ENCODE data around the gene PGM5.

Gene PGM5

GRCh38 chr9:68492806-68493205, 136.4 kb downstream of the PGM5 start:
- peaks cover 18% of the 10 kb centered on the region for H3K27me3 Mint-ChIP-seq
- H3K27ac Mint-ChIP-seq = no peak overlapping the region
- no peaks in the 10 kb centered on the region for H3K36me3 Mint-ChIP-seq (ENCODE audit: low read depth)
- H3K4me1 Mint-ChIP-seq (ENCODE audit: low read depth) = no peaks in the 10 kb centered on the region
- no peaks in the 10 kb centered on the region for H3K9me3 Mint-ChIP-seq
- H3K4me3 Mint-ChIP-seq = no peak overlapping the region

GRCh38 chr9:68493541-68493940, 137.1 kb downstream of the PGM5 start:
- peaks cover 18% of the 10 kb centered on the region for H3K27me3 Mint-ChIP-seq
- no peaks in the 10 kb centered on the region for H3K4me1 Mint-ChIP-seq (ENCODE audit: low read depth)
- no peaks in the 10 kb centered on the region for H3K36me3 Mint-ChIP-seq (ENCODE audit: low read depth)
- H3K9me3 Mint-ChIP-seq = no peaks in the 10 kb centered on the region
- H3K4me3 Mint-ChIP-seq = no peak overlapping the region
- no peak overlapping the region for H3K27ac Mint-ChIP-seq

- no peak overlapping the region for H3K4me3 Mint-ChIP-seq
- no peak overlapping the region for H3K27ac Mint-ChIP-seq
- H3K4me1 Mint-ChIP-seq (ENCODE audit: low read depth) = no peaks in the 10 kb centered on the region
- H3K36me3 Mint-ChIP-seq (ENCODE audit: low read depth) = no peaks in the 10 kb centered on the region
- H3K27me3 Mint-ChIP-seq = peaks cover 13% of the 10 kb centered on the region
- H3K9me3 Mint-ChIP-seq = no peaks in the 10 kb centered on the region
Measured at GRCh38 chr9:68493958-68494577, 137.7 kb downstream of the PGM5 start.

DNA sequence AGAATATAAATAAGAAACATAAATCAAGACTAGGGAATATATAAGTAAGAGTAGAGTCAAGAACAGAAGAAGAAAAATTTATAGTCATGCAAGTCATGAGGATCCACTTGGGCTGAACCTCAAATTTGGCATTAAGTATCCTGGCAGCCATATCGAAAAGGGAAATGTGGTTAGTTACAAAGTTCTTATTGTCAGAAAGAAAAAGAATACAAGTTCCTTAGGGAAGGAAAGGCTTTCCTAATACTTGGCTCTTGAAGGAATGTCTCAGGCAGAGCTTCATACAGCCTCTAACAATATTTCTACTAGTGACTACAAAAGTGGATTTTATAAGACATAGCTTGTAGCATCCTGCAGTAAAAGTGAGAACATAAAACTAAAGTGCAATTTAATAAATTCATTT, 138.8 kb downstream of the PGM5 start:
- H3K4me1 Mint-ChIP-seq (ENCODE audit: low read depth) = no peaks in the 10 kb centered on the region
- H3K36me3 Mint-ChIP-seq (ENCODE audit: low read depth) = no peaks in the 10 kb centered on the region
- H3K27me3 Mint-ChIP-seq = peaks cover 12% of the 10 kb centered on the region
- H3K4me3 Mint-ChIP-seq = no peak overlapping the region
- no peak overlapping the region for H3K27ac Mint-ChIP-seq
- H3K9me3 Mint-ChIP-seq = no peaks in the 10 kb centered on the region

GRCh38 chr9:68496356-68496755, 139.9 kb downstream of the PGM5 start:
- Mint-ChIP-seq H3K27ac (no peak overlapping the region), H3K27me3 (peaks cover 12% of the 10 kb centered on the region), H3K9me3 (no peaks in the 10 kb centered on the region), H3K4me3 (no peak overlapping the region), H3K36me3 (ENCODE audit: low read depth) (no peaks in the 10 kb centered on the region), H3K4me1 (ENCODE audit: low read depth) (no peaks in the 10 kb centered on the region)

GRCh38 chr9:68497629-68498028, 141.2 kb downstream of the PGM5 start:
- peaks cover 9% of the 10 kb centered on the region for H3K27me3 Mint-ChIP-seq
- no peak overlapping the region for H3K27ac Mint-ChIP-seq
- no peaks in the 10 kb centered on the region for H3K4me1 Mint-ChIP-seq (ENCODE audit: low read depth)
- no peaks in the 10 kb centered on the region for H3K36me3 Mint-ChIP-seq (ENCODE audit: low read depth)
- no peak overlapping the region for H3K4me3 Mint-ChIP-seq
- no peaks in the 10 kb centered on the region for H3K9me3 Mint-ChIP-seq

GRCh38 chr9:68498816-68499215, 142.4 kb downstream of the PGM5 start:
- no peaks in the 10 kb centered on the region for H3K9me3 Mint-ChIP-seq
- no peaks in the 10 kb centered on the region for H3K36me3 Mint-ChIP-seq (ENCODE audit: low read depth)
- H3K4me1 Mint-ChIP-seq (ENCODE audit: low read depth) = no peaks in the 10 kb centered on the region
- H3K4me3 Mint-ChIP-seq = no peak overlapping the region
- H3K27me3 Mint-ChIP-seq = peaks cover 5% of the 10 kb centered on the region
- no peak overlapping the region for H3K27ac Mint-ChIP-seq

DNA sequence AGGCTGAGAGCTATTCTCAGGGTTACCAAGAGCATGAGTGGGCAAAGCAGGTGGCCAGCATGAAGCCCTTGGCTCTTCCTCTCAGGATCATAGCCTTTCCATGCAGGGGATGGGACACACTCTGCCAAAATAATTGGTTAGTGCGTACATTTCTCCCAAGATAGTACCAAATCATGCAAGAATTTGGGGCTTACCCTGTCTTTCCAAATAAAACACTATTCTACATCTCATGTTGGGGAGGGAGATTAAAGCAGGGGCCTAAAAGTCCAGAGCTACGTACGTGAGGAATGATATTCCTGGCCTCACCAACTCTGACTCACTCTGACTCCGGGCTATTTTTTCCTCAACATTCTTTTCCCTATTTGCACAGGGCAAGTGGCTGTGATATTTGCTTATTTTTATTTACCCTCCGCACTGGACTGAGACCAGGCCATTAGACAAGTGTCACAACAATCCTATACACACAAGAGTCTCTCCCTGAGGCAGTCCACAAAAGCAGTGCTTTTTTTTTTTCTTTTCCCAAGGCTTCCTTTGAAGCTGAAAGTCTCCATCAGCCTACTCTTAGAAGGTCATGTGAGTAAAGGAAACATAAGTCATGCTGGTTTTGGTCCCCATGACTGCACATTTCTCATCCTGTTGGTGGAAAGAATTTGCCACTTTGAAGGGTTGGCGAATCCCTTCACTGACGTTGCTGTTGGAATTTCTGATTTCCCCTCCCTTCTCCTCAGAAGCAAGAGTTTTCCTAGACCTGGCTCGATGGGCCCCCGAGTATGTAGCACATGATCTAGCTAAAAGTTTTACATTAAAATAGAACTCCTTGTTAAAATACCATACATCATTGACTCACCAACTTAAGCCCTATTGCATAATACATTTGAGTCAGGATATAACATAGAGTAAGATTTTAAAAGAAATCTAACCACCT, 144.3 kb downstream of the PGM5 start:
- no peaks in the 10 kb centered on the region for H3K9me3 Mint-ChIP-seq
- no peaks in the 10 kb centered on the region for H3K4me1 Mint-ChIP-seq (ENCODE audit: low read depth)
- H3K4me3 Mint-ChIP-seq = no peak overlapping the region
- no peak overlapping the region for H3K27ac Mint-ChIP-seq
- H3K36me3 Mint-ChIP-seq (ENCODE audit: low read depth) = no peaks in the 10 kb centered on the region
- no peaks in the 10 kb centered on the region for H3K27me3 Mint-ChIP-seq

DNA sequence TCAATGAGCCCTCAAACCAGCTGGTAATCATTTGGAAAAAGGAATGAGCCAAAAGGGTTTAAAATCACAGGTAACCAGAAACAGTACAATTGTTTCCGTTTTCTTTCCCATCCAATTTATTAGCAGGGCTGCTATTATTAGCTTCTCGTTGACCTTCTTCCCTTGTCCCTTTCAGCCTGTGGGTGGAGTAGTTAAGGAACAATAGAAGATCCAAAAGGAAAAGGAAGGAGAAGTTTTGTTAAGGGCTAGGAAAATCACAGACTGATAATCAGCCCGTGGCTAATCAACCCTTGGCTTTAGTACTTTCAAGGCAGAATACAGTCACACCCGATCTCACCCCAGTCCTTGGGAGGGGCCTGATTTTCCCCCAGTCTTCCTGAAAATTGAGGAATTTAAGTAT, 145.9 kb downstream of the PGM5 start:
- Mint-ChIP-seq H3K4me1 (ENCODE audit: low read depth) (no peaks in the 10 kb centered on the region), H3K27me3 (no peaks in the 10 kb centered on the region), H3K4me3 (no peak overlapping the region), H3K9me3 (no peaks in the 10 kb centered on the region), H3K36me3 (ENCODE audit: low read depth) (no peaks in the 10 kb centered on the region), H3K27ac (no peak overlapping the region)

- no peaks in the 10 kb centered on the region for H3K27me3 Mint-ChIP-seq
- no peak overlapping the region for H3K4me3 Mint-ChIP-seq
- no peaks in the 10 kb centered on the region for H3K9me3 Mint-ChIP-seq
- no peak overlapping the region for H3K27ac Mint-ChIP-seq
- H3K4me1 Mint-ChIP-seq (ENCODE audit: low read depth) = no peaks in the 10 kb centered on the region
- no peaks in the 10 kb centered on the region for H3K36me3 Mint-ChIP-seq (ENCODE audit: low read depth)
Measured at GRCh38 chr9:68505681-68506409, 149.4 kb downstream of the PGM5 start.

DNA sequence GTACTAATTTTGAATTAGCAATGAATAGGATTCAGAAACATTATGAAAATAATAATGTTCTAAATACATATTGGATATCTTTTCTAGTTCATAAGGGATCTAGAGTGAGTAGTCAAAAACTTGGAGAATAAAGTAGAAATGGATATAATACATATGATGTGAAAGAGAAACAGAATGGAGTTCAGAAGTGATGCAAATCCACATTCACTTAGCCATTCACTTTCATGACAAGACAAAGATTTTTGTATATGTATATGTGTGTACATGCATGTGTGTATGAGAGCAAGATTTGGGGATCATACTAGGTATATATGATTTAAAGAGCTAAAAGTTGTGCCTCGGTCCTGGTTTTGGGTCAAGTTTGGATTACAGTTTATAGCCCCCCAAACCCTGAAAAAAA, 150.1 kb downstream of the PGM5 start:
- Mint-ChIP-seq H3K4me3 (no peak overlapping the region), H3K36me3 (ENCODE audit: low read depth) (no peaks in the 10 kb centered on the region), H3K27ac (no peak overlapping the region), H3K4me1 (ENCODE audit: low read depth) (no peaks in the 10 kb centered on the region), H3K27me3 (no peaks in the 10 kb centered on the region), H3K9me3 (no peaks in the 10 kb centered on the region)

DNA sequence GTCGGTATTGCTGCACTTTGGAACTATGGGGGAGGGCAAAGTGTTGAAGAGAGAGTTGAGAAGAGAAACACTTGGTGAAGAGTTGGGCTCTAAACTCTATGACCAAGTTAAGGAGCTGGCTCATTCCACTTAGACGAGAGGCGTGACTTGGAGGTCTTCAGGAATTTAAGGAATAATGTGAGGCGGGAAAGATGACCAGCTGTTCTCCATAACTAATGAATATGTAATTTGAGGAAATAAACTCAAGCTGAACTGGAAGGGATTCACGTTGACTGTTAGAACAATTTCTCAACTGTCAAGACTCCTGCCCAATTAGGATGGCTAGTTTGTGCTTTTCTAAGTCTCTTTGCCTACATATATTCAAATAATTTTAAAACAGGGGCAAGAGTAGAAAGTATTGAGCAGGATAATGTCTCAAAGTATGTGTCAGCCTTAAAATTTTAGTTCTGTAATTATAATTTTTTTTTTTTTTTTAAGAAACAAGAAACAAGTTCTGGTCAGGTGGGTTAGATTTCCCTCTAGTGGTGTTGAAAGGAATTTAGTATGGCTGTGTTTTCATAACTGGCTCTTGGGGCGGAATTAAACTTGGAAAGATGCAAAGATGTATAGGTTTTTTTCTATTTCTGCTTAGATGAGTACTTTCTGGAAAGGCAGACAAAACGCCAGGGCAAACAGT, 150.9 kb downstream of the PGM5 start:
- no peaks in the 10 kb centered on the region for H3K9me3 Mint-ChIP-seq
- no peak overlapping the region for H3K27ac Mint-ChIP-seq
- no peaks in the 10 kb centered on the region for H3K36me3 Mint-ChIP-seq (ENCODE audit: low read depth)
- no peaks in the 10 kb centered on the region for H3K4me1 Mint-ChIP-seq (ENCODE audit: low read depth)
- H3K27me3 Mint-ChIP-seq = no peaks in the 10 kb centered on the region
- no peak overlapping the region for H3K4me3 Mint-ChIP-seq

DNA sequence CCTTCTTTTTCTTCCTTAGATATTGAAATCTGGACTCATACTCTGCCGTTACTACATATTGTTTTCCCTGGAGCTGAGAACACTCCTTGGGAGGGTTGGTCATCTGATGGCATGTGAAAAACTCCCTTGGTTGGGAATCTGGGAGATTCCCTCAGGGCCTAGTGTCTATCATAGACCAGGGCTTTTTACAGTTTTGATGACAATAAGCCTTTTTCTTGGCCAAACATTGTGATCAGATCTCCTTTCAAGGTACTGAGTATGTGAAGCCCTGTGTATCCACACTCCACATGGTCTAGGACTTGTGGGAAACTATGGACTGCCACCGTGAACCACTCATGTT, 151.4 kb downstream of the PGM5 start:
- Mint-ChIP-seq H3K9me3 (no peaks in the 10 kb centered on the region), H3K36me3 (ENCODE audit: low read depth) (no peaks in the 10 kb centered on the region), H3K4me1 (ENCODE audit: low read depth) (no peaks in the 10 kb centered on the region), H3K27ac (no peak overlapping the region), H3K27me3 (no peaks in the 10 kb centered on the region), H3K4me3 (no peak overlapping the region)

DNA sequence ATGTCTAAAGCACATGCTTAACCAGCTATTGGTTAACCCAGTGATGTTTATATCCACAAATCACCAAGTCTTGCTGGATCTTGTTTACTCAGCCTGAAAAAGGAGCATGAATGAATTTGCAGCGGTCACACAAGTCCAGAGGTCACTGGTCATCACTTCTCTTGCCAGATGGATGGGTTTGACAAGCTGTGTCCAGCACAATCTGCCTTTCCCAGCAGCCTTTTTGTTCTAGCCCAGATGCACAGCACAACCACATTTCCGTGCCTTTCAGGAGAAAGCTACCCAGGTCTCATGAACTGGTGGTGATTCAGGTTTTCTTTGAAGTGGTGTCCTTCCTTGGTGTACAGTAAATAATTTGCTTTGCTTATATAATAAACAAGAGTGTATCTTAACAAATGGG, 152.1 kb downstream of the PGM5 start:
- Mint-ChIP-seq H3K27me3 (no peaks in the 10 kb centered on the region), H3K4me1 (ENCODE audit: low read depth) (no peaks in the 10 kb centered on the region), H3K27ac (no peak overlapping the region), H3K9me3 (no peaks in the 10 kb centered on the region), H3K36me3 (ENCODE audit: low read depth) (no peaks in the 10 kb centered on the region), H3K4me3 (no peak overlapping the region)

DNA sequence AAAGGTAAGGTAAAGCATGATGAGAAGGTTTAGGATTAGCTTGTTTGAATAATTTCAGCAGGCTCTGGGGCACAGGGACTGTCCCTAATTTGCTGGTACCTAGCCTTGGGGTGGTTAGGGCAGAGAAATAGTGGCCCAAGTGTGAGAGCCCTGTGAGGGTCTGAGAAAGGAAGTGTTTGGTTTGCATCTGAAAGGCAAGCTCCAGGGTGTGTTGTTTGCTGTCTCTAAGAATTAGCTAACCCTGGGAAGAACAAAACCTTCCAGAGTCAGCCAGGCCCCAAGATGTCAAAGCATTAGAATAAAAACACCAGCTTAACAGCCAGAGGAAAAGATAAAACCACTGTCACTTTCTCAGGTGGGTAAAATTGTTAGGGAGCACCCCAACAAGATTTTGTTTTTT, 153.3 kb downstream of the PGM5 start:
- H3K27me3 Mint-ChIP-seq = no peaks in the 10 kb centered on the region
- H3K4me3 Mint-ChIP-seq = no peak overlapping the region
- H3K27ac Mint-ChIP-seq = no peak overlapping the region
- H3K9me3 Mint-ChIP-seq = no peaks in the 10 kb centered on the region
- no peaks in the 10 kb centered on the region for H3K4me1 Mint-ChIP-seq (ENCODE audit: low read depth)
- no peaks in the 10 kb centered on the region for H3K36me3 Mint-ChIP-seq (ENCODE audit: low read depth)

Data from stimulated activated naive CD8-positive, alpha-beta T cell treated with anti-CD3 and anti-CD28 coated beads, Interleukin-15, Interleukin-2, amounts not matched to agents 100 ng/mL and 50 ng/mL, for 24 hours (primary cell).